GM12878 (cell line): ENCODE measurements around the gene SV2A. TPM values are rescaled to one million over a fixed set of nuclear protein-coding genes. Genes with fewer than 3 reads are reported as not detected.

Experiments used
- BRCA1 ChIP-seq: IDR thresholded peaks from 2 replicates; pipeline ENCODE4 v1.6.1; 2011; ENCODE audit warnings: low read depth, low read length, improper control_type of control experiment
- CEBPB ChIP-seq, 2 experiments: fragments of 150-350 bp in 1 of 2; IDR thresholded peaks; 2 replicates each; pipeline ENCODE4 v1.6.1; 2012 to 2014; ENCODE audit warnings: low read depth in 2 of 2, low read length in 2 of 2, borderline replicate concordance in 1 of 2, inconsistent platforms in 1 of 2
- CHD1 ChIP-seq: IDR thresholded peaks from 2 replicates; pipeline ENCODE4 v1.6.1; 2012; ENCODE audit warnings: low read depth, low read length, improper control_type of control experiment
- EGR1 ChIP-seq, 2 experiments: IDR thresholded peaks; 1 replicate in 1 of 2; 2 replicates in 1 of 2; pipeline ENCODE4 v1.6.1; 2011 to 2012; ENCODE audit warnings: low read depth in 2 of 2, low read length in 2 of 2, borderline replicate concordance in 1 of 2, mild to moderate bottlenecking in 1 of 2, moderate library complexity in 1 of 2
- HDGF ChIP-seq: fragments of 450-650 bp; IDR thresholded peaks from 2 replicates; pipeline ENCODE4 v1.6.1; 2016; ENCODE audit warnings: antibody characterized with exemption
- IRF4 ChIP-seq: IDR thresholded peaks from 2 replicates; pipeline ENCODE4 v1.6.1; 2011; ENCODE audit warnings: low read depth, low read length
- JUND ChIP-seq: IDR thresholded peaks from 2 replicates; pipeline ENCODE4 v1.6.1; 2012; ENCODE audit warnings: low read depth, mild to moderate bottlenecking, low read length, improper control_type of control experiment, moderate library complexity
- KLF5 ChIP-seq: fragments of 450-650 bp; IDR thresholded peaks from 2 replicates; pipeline ENCODE4 v1.6.1; 2014; ENCODE audit warnings: mild to moderate bottlenecking; ENCODE audit not compliant: partially characterized antibody
- MEF2A ChIP-seq: IDR thresholded peaks from 2 replicates; pipeline ENCODE4 v1.6.1; 2011; ENCODE audit warnings: low read depth, mild to moderate bottlenecking, low read length, moderate library complexity; ENCODE audit not compliant: insufficient read depth
- MYB ChIP-seq: fragments of 150-350 bp; IDR thresholded peaks from 2 replicates; pipeline ENCODE4 v1.6.1; 2014; ENCODE audit warnings: mild to moderate bottlenecking, low read depth, low read length, borderline replicate concordance
- NBN ChIP-seq: fragments of 450-650 bp; IDR thresholded peaks from 2 replicates; pipeline ENCODE4 v1.6.1; 2016
- NR2C2 ChIP-seq: IDR thresholded peaks from 2 replicates; pipeline ENCODE4 v1.6.1; 2011; ENCODE audit warnings: borderline replicate concordance, low read depth; ENCODE audit not compliant: control insufficient read depth, insufficient read length
- PAX8 ChIP-seq: fragments of 450-650 bp; IDR thresholded peaks from 2 replicates; pipeline ENCODE4 v1.6.1; 2017; ENCODE audit warnings: mild to moderate bottlenecking, moderate library complexity
- RAD21 ChIP-seq: IDR thresholded peaks from 2 replicates; pipeline ENCODE4 v1.6.1; 2011; ENCODE audit warnings: mild to moderate bottlenecking, low read depth, low read length, moderate library complexity; ENCODE audit not compliant: insufficient read depth
- SMAD5 ChIP-seq: IDR thresholded peaks from 2 replicates; pipeline ENCODE4 v1.6.1; 2016; ENCODE audit warnings: antibody characterized with exemption, low read depth
- STAT3 ChIP-seq: IDR thresholded peaks from 2 replicates; pipeline ENCODE4 v1.6.1; 2011; ENCODE audit warnings: low read depth, low read length, improper control_type of control experiment
- SUPT20H ChIP-seq: IDR thresholded peaks from 2 replicates; pipeline ENCODE4 v1.6.1; 2011; ENCODE audit warnings: low read depth, mild to moderate bottlenecking, low read length, moderate library complexity, borderline replicate concordance; ENCODE audit not compliant: control insufficient read depth
- TAF1 ChIP-seq: IDR thresholded peaks from 2 replicates; pipeline ENCODE4 v1.6.1; 2011; ENCODE audit warnings: mild to moderate bottlenecking, low read depth, low read length, borderline replicate concordance
- TARDBP ChIP-seq: IDR thresholded peaks from 2 replicates; pipeline ENCODE4 v1.6.1; 2016; ENCODE audit warnings: borderline replicate concordance
- YBX1 ChIP-seq: fragments of 450-650 bp; IDR thresholded peaks from 2 replicates; pipeline ENCODE4 v1.6.1; 2016; ENCODE audit warnings: antibody characterized with exemption
- polyA plus RNA-seq, 11 experiments: library from polyadenylated mRNA; depleted of rRNA in 4 of 11; unstranded in 6 of 11; stranded (reverse) in 5 of 11; fragments of >200 nt; fragmentation: Nextera tagmentation in 4 of 11; fragmentation: Illumina TruSeq in 1 of 11; extraction: Ambion mirVana in 4 of 11; extraction: Trizol in 1 of 11; gene quantifications; 1 replicate in 1 of 11; 2 replicates in 10 of 11; pipeline versions ENCODE4 v1.2.1 to v1.2.3, GENCODE V29; 2011 to 2016; ENCODE audit warnings: inconsistent platforms in 2 of 11, missing spikeins in 2 of 11, low read depth in 1 of 11
- total RNA-seq, 4 experiments: library from RNA; depleted of rRNA in 3 of 4; stranded (reverse); fragments of >200 nt in 3 of 4; fragmentation: Illumina TruSeq in 1 of 4; extraction: Trizol in 1 of 4; gene quantifications; 2 replicates each; pipeline versions ENCODE4 v1.2.1 to v1.2.3, GENCODE V29; 2013 to 2021
- TF ChIP-seq, protein P1 (sequence below): IDR thresholded peaks from 2 replicates; pipeline ENCODE4 v1.6.1; 2012; ENCODE audit warnings: mild to moderate bottlenecking, low read depth, low read length
- TF ChIP-seq, protein P2 (sequence below): fragments of 450-650 bp; IDR thresholded peaks from 2 replicates; pipeline ENCODE4 v1.6.1; 2016; ENCODE audit warnings: mild to moderate bottlenecking
- TF ChIP-seq, protein P3 (sequence below): IDR thresholded peaks from 2 replicates; pipeline ENCODE4 v1.6.1; 2011; ENCODE audit warnings: mild to moderate bottlenecking, low read depth, low read length, moderate library complexity; ENCODE audit not compliant: insufficient replicate concordance
- TF ChIP-seq, protein P4 (sequence below): IDR thresholded peaks from 2 replicates; pipeline ENCODE4 v1.6.1; 2011; ENCODE audit warnings: low read depth, mild to moderate bottlenecking, low read length, moderate library complexity, borderline replicate concordance; ENCODE audit errors: extremely low read depth

Gene SV2A
- total and polyA plus RNA-seq, 10 of the 15 experiments (the other 5 are each of a cell fraction or from before 2014, with no cell fraction given), result 0.39 to 11.6 (median 5.4) TPM

DNA sequence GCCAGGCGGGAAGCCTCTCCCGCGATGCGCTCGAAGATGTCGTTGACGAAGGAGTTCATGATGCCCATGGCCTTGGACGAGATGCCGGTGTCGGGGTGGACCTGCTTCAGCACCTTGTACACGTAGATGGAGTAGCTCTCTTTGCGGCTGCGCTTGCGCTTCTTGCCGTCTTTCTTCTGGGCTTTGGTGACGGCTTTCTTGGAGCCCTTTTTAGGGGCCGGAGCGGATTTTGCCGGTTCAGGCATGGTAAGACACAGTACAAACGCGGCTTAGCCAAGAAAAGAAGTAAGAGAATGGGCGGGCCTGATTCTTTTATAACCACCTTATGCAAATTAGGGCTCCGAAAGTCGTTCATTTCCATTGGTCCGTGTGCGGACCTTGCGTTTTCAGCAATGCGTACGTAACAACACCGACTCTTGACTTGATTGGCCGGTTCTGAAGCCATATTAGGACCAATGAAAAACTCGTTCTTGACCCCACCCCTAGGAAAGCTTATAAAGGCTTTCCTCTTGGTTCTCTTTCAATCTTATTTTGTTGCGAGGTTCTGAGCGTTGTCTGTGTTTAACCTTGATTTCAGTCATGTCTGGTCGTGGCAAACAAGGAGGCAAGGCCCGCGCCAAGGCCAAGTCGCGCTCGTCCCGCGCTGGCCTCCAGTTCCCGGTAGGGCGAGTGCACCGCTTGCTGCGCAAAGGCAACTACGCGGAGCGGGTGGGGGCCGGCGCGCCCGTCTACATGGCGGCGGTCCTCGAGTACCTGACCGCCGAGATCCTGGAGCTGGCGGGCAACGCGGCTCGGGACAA lies 31.0 kb downstream of the SV2A start (continued):
- TF ChIP-seq, protein P1, sequence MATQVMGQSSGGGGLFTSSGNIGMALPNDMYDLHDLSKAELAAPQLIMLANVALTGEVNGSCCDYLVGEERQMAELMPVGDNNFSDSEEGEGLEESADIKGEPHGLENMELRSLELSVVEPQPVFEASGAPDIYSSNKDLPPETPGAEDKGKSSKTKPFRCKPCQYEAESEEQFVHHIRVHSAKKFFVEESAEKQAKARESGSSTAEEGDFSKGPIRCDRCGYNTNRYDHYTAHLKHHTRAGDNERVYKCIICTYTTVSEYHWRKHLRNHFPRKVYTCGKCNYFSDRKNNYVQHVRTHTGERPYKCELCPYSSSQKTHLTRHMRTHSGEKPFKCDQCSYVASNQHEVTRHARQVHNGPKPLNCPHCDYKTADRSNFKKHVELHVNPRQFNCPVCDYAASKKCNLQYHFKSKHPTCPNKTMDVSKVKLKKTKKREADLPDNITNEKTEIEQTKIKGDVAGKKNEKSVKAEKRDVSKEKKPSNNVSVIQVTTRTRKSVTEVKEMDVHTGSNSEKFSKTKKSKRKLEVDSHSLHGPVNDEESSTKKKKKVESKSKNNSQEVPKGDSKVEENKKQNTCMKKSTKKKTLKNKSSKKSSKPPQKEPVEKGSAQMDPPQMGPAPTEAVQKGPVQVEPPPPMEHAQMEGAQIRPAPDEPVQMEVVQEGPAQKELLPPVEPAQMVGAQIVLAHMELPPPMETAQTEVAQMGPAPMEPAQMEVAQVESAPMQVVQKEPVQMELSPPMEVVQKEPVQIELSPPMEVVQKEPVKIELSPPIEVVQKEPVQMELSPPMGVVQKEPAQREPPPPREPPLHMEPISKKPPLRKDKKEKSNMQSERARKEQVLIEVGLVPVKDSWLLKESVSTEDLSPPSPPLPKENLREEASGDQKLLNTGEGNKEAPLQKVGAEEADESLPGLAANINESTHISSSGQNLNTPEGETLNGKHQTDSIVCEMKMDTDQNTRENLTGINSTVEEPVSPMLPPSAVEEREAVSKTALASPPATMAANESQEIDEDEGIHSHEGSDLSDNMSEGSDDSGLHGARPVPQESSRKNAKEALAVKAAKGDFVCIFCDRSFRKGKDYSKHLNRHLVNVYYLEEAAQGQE, result no peak
- TF ChIP-seq MEF2A (peak; percentile 49; the same call in 1 of the 2 replicates), NBN (0 out of 2 replicates have a peak, but pooled peaks have one; percentile 60), STAT3 (no peak), MYB (no peak), NR2C2 (no peak), TARDBP (no peak; the same call in 1 of the 2 replicates), SMAD5 (peak; percentile 97), IRF4 (no peak), JUND (no peak), PAX8 (no peak), SUPT20H (no peak), CHD1 (peak; percentile 92), EGR1 (IDR thresholded peaks at IDR 0.05; ENCODE audit: borderline replicate concordance in 1 of 2, low read depth in 2 of 2, low read length in 2 of 2) (peak in 1 of 2 experiments; percentile 41; a peak in 1 of 3 replicates), CEBPB (IDR thresholded peaks at IDR 0.05; ENCODE audit: borderline replicate concordance in 1 of 2, low read depth in 2 of 2, low read length in 2 of 2) (peak in 1 of 2 experiments; percentile 26; a peak in 1 of 4 replicates), KLF5 (peak; percentile 67), BRCA1 (no peak), YBX1 (no peak), TAF1 (peak; percentile 93), HDGF (no peak), RAD21 (no peak)
- TF ChIP-seq, protein P2, sequence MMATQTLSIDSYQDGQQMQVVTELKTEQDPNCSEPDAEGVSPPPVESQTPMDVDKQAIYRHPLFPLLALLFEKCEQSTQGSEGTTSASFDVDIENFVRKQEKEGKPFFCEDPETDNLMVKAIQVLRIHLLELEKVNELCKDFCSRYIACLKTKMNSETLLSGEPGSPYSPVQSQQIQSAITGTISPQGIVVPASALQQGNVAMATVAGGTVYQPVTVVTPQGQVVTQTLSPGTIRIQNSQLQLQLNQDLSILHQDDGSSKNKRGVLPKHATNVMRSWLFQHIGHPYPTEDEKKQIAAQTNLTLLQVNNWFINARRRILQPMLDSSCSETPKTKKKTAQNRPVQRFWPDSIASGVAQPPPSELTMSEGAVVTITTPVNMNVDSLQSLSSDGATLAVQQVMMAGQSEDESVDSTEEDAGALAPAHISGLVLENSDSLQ, result peak; percentile 73
- TF ChIP-seq, protein P3, sequence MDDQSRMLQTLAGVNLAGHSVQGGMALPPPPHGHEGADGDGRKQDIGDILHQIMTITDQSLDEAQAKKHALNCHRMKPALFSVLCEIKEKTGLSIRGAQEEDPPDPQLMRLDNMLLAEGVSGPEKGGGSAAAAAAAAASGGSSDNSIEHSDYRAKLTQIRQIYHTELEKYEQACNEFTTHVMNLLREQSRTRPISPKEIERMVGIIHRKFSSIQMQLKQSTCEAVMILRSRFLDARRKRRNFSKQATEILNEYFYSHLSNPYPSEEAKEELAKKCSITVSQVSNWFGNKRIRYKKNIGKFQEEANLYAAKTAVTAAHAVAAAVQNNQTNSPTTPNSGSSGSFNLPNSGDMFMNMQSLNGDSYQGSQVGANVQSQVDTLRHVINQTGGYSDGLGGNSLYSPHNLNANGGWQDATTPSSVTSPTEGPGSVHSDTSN, result peak; percentile 65
- TF ChIP-seq, protein P4, sequence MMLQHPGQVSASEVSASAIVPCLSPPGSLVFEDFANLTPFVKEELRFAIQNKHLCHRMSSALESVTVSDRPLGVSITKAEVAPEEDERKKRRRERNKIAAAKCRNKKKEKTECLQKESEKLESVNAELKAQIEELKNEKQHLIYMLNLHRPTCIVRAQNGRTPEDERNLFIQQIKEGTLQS, result no peak
